Upper lobe of right lung (tissue), 1 donor: ENCODE results near the gene TTC39C. TPM values are rescaled to one million over a fixed set of nuclear protein-coding genes. Genes with fewer than 3 reads are reported as not detected.

Source experiments
- ATAC-seq: fragments of 200-7000 bp; cut with Tn5 transposase; one replicate; pipeline ENCODE4 v1.9.1; 2020; ENCODE audit warnings: mild to moderate bottlenecking, moderate library complexity
- DNase-seq: peaks from one replicate; pipeline ENCODE4 v3.0.0-alpha.2; 2020
- H3K27ac ChIP-seq: fragments of 200-600 bp; one replicate; pipeline ENCODE4 v1.8.0; 2022
- H3K27me3 ChIP-seq: fragments of 200-600 bp; one replicate; pipeline ENCODE4 v1.8.0; 2022; ENCODE audit warnings: mild to moderate bottlenecking
- H3K36me3 ChIP-seq: fragments of 200-600 bp; one replicate; pipeline ENCODE4 v1.8.0; 2022
- H3K4me1 ChIP-seq: fragments of 200-600 bp; one replicate; pipeline ENCODE4 v1.8.0; 2022
- H3K4me3 ChIP-seq: fragments of 200-600 bp; one replicate; pipeline ENCODE4 v1.8.0; 2022; ENCODE audit warnings: mild to moderate bottlenecking
- H3K9me3 ChIP-seq: fragments of 200-600 bp; one replicate; pipeline ENCODE4 v1.8.0; 2022
- intact Hi-C: fragments of 100-400 bp; cut with DNase I; formaldehyde crosslinking; loops from one replicate; pipeline ENCODE4 v1.11.0; 2022
- total RNA-seq: library from RNA; stranded (reverse); fragmentation: NEBNext Ultra II Directional; extraction: Animal tissue kit (Norgen Biotek cat#: 25700); gene quantifications from one replicate; pipeline ENCODE4 v1.2.1, GENCODE V29; 2021
- TF ChIP-seq, protein P1 (sequence below): fragments of 200-600 bp; IDR thresholded peaks from one replicate; pipeline ENCODE4 v1.8.0; 2022; ENCODE audit warnings: antibody characterized with exemption
- donor health status: DM: no; HTN: yes; CAD: no; lungs with severe emphysema.

TTC39C gene
- total RNA-seq, 1 donor from 2014 or later, result 14.8 TPM

DNA sequence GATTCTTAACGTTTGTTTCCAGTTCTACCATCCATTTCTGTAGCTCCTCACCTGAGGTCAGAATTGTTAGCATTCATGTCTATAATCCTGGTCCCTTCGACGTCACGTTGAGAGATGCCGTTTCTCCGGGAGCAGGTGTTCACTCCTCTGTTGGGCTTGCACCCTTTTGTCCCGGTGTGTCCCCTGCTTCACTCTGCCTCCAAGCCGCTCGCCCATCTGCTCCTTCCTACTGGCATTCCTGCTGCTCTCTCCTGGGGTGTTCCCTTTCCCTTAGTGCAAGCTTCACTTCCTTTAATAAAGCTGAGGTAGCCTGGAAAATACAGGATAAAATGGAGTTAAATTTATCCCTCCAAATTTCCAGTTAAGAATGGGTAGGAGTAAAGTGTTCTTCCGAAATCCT lies 62.4 kb downstream of the TTC39C start:
- no peak overlapping the region for H3K27ac ChIP-seq
- no peak overlapping the region for H3K4me3 ChIP-seq
- no peaks in the 10 kb centered on the region for H3K27me3 ChIP-seq
- no peaks in the 10 kb centered on the region for H3K36me3 ChIP-seq
- ATAC-seq, result no peak
- peaks cover 7% of the 10 kb centered on the region for H3K4me1 ChIP-seq
- TF ChIP-seq, protein P1, sequence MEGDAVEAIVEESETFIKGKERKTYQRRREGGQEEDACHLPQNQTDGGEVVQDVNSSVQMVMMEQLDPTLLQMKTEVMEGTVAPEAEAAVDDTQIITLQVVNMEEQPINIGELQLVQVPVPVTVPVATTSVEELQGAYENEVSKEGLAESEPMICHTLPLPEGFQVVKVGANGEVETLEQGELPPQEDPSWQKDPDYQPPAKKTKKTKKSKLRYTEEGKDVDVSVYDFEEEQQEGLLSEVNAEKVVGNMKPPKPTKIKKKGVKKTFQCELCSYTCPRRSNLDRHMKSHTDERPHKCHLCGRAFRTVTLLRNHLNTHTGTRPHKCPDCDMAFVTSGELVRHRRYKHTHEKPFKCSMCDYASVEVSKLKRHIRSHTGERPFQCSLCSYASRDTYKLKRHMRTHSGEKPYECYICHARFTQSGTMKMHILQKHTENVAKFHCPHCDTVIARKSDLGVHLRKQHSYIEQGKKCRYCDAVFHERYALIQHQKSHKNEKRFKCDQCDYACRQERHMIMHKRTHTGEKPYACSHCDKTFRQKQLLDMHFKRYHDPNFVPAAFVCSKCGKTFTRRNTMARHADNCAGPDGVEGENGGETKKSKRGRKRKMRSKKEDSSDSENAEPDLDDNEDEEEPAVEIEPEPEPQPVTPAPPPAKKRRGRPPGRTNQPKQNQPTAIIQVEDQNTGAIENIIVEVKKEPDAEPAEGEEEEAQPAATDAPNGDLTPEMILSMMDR, result no peak
- H3K9me3 ChIP-seq, result no peaks in the 10 kb centered on the region
- intact Hi-C loops, result no loop called here
- DNase-seq, result no peak

DNA sequence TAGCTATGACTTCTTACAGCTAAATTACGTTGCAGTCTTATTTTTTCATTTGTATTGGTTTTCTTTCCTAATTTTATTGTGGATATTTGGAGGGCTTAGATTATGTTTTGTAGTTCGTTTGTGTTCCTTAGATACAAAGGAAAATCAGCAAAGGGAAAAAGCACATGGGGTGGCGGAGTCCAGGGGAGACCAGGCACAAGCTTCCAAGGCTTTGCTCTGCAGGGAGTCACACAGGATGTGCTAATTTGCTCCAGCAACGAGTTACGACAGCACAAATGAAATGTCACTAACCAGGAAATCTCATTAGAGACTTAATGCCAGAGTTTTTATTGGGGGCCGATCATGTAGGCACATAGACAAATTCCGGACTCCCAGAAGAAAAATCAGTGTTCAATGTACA lies 63.8 kb downstream of the TTC39C start:
- TF ChIP-seq, protein P1, result no peak
- ATAC-seq, result no peak
- intact Hi-C loops, result no loop called here

DNA sequence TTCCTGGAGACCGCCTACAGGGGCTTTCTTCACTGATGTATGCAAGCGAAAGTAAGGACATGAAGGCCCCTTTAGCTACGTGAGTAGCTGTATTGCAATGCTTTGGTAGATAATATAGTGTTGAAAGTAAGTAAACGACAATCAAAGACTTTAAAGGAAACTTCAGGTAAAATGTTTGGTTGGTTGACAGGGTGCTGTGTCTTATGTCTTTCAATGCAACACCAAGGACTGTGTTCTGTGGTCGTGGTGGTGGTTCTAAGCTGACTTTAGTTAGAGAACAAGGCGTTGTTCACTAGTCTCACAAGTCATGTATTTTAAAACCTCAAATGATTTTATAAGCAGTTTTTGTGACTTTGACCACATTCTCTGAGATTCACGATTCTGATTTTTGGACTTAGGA lies 66.3 kb downstream of the TTC39C start:
- Histone ChIP-seq H3K36me3 (no peaks in the 10 kb centered on the region), H3K27ac (no peak overlapping the region), H3K9me3 (no peaks in the 10 kb centered on the region), H3K4me3 (no peak overlapping the region), H3K4me1 (peaks cover 4% of the 10 kb centered on the region), H3K27me3 (no peaks in the 10 kb centered on the region)
- TF ChIP-seq, protein P1, result no peak
- ATAC-seq, result no peak
- DNase-seq, result no peak
- intact Hi-C loops, result no loop called here

More for the DNA sequence above, 63.8 kb downstream of the TTC39C start:
- no peaks in the 10 kb centered on the region for H3K27me3 ChIP-seq
- peaks cover 7% of the 10 kb centered on the region for H3K4me1 ChIP-seq
- H3K9me3 ChIP-seq, result no peaks in the 10 kb centered on the region
- no peaks in the 10 kb centered on the region for H3K36me3 ChIP-seq
- H3K4me3 ChIP-seq, result no peak overlapping the region
- no peak overlapping the region for H3K27ac ChIP-seq
- DNase-seq, result no peak

DNA sequence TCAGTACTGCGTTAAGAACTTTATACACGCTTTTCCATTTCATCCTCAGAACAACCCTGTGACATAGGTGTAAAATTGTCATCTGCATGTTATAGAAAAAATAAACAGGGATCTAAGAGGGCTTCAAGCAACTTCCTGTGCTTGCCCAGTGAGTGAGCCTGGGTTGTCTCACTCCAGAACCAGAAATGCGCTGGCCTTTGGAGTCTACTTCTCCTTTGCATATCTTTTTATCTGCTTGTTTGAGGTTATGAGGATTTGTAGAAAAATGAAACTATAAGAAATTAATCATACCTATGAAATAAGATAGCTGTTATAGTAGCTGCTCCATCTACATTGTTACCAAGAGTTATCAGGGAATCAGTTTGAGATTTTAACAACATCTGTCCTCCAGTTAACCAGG lies 69.0 kb downstream of the TTC39C start:
- TF ChIP-seq, protein P1, result no peak
- Histone ChIP-seq H3K4me3 (no peak overlapping the region), H3K36me3 (no peaks in the 10 kb centered on the region), H3K4me1 (no peaks in the 10 kb centered on the region), H3K27me3 (no peaks in the 10 kb centered on the region), H3K9me3 (no peaks in the 10 kb centered on the region), H3K27ac (no peak overlapping the region)
- ATAC-seq, result no peak
- DNase-seq, result no peak
- intact Hi-C loops, result no loop called here

DNA sequence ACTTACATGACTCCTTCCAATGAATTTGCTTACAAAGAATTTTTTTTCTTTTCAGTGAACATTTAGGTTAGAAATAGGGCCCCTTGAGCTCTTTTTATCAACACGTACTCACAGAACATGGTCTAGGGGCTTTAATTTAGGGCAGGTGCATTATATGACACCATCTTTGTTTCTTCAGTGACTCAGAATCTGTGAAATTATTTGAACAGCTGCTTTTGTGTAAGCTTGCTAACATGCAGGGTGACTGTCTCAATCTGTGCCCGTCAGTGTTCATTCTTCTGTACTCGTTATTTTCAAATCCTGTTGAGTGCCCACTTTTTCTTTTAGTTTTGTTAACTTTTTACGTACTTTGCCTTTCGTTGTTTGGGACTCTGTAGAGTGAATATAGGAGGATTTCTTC lies 71.5 kb downstream of the TTC39C start:
- Histone ChIP-seq H3K9me3 (no peaks in the 10 kb centered on the region), H3K36me3 (no peaks in the 10 kb centered on the region), H3K27ac (no peak overlapping the region), H3K27me3 (no peaks in the 10 kb centered on the region), H3K4me3 (no peak overlapping the region), H3K4me1 (no peaks in the 10 kb centered on the region)
- TF ChIP-seq, protein P1, result no peak
- DNase-seq (no peak), ATAC-seq (no peak)
- intact Hi-C loops, result no loop called here

DNA sequence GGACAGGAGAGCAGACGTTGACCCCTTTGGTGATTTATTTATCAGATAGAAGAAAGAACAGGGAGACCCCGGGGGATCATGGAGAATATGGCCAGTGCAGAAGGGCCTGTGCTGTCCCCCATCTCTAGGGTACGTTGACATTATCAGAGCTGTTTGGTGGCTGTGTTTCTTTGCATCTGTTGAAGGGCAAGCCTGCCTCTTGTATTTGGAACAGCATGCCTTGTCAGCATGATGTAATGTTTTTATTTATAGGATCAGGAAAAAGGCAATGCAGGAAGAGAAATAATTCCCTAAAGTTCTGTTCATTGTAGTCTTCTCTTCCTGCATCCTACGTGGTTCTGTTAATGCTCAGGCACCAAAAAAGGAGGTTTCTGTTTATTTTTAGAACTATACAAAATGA lies 74.5 kb downstream of the TTC39C start:
- Histone ChIP-seq H3K9me3 (no peaks in the 10 kb centered on the region), H3K27me3 (no peaks in the 10 kb centered on the region), H3K4me1 (no peaks in the 10 kb centered on the region), H3K4me3 (no peak overlapping the region), H3K36me3 (no peaks in the 10 kb centered on the region), H3K27ac (no peak overlapping the region)
- DNase-seq (no peak), ATAC-seq (no peak)
- TF ChIP-seq, protein P1, result no peak
- intact Hi-C loops, result no loop called here
